ENCODE data around the gene NEUROD2. TPM values are rescaled to one million over a fixed set of nuclear protein-coding genes. Genes with fewer than 3 reads are reported as not detected.

The NEUROD2 gene
- total and polyA plus RNA-seq, 2 of the 13 experiments (the other 11 are each of a cell fraction or from before 2014, with no cell fraction given): not detected

- Histone ChIP-seq H2AFZ (ENCODE audit: low read length) (no peak overlapping the region), H3K27me3 (ENCODE audit: control insufficient read depth in 1 of 2, insufficient read depth in 2 of 2, low read length in 2 of 2) (no peaks in the 10 kb centered on the region), H3K9ac (ENCODE audit: insufficient read depth, low read depth, low read length) (no peak overlapping the region), H3K27ac (ENCODE audit: extremely low read length, insufficient read depth, low read length) (no peak overlapping the region), H3K4me2 (ENCODE audit: low read depth, low read length) (no peak overlapping the region), H3K4me3 (replicated peaks in 1 of 3; ENCODE audit: insufficient read depth in 1 of 3, low read depth in 2 of 3, low read length in 3 of 3) (no peak overlapping the region), H3K9me3 (ENCODE audit: low read length) (no peaks in the 10 kb centered on the region), H3K36me3 (replicated peaks in 1 of 2; ENCODE audit: control insufficient read depth in 1 of 2, insufficient read depth in 2 of 2, low read length in 2 of 2) (no peaks in the 10 kb centered on the region), H3K4me1 (ENCODE audit: insufficient read depth, low read length) (no peaks in the 10 kb centered on the region), H3K79me2 (ENCODE audit: insufficient read depth, low read length) (no peaks in the 10 kb centered on the region), H4K20me1 (ENCODE audit: insufficient read depth, low read length) (no peaks in the 10 kb centered on the region)
- ATAC-seq (no peak), DNase-seq (ENCODE audit: low spot score) (no peak), FAIRE-seq (no peak)
- intact Hi-C loops (cut with micrococcal nuclease; ENCODE audit: unreplicated experiment) (no loop called here), in situ Hi-C loops (cut with HindIII; ENCODE audit: extremely low pct_ligation_motif_present, low pct_unique_long_range_greater_than_20kb) (no loop called here)
- no peak for TF ChIP-seq NAIF1 (CRISPR knock-in tag; IDR thresholded peaks at IDR 0.05; ENCODE audit: borderline replicate concordance)
- TF ChIP-seq, protein P1, sequence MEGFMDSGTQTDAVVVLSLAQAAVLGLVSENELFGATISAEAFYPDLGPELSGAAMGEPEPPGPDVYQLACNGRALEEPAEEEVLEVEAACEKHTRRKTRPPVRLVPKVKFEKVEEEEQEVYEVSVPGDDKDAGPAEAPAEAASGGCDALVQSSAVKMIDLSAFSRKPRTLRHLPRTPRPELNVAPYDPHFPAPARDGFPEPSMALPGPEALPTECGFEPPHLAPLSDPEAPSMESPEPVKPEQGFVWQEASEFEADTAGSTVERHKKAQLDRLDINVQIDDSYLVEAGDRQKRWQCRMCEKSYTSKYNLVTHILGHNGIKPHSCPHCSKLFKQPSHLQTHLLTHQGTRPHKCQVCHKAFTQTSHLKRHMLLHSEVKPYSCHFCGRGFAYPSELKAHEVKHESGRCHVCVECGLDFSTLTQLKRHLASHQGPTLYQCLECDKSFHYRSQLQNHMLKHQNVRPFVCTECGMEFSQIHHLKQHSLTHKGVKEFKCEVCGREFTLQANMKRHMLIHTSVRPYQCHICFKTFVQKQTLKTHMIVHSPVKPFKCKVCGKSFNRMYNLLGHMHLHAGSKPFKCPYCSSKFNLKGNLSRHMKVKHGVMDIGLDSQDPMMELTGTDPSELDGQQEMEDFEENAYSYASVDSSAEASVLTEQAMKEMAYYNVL (CRISPR knock-in tag; IDR thresholded peaks at IDR 0.05; ENCODE audit: borderline replicate concordance): no peak
- TF ChIP-seq SALL1 (CRISPR knock-in tag; IDR thresholded peaks at IDR 0.05): no peak
- TF ChIP-seq ZBTB26 (CRISPR knock-in tag; IDR thresholded peaks at IDR 0.05; ENCODE audit: borderline replicate concordance): no peak
- ChIA-PET POLR2A (no interaction called here), CTCF (ENCODE audit: low intra/inter-chr PET ratio, low total read pairs) (no interaction called here)
- BruUV-seq (replicated peaks): no TSS peak
- 71% methylated on average over 2 of the region's 2 CpGs for WGBS (ENCODE audit: low lambda C conversion rate)
These were observed 52.4 kb downstream of the NEUROD2 start for GRCh38 chr17:39555368-39555767.

Other genes with a start within 250 kb of the NEUROD2 start
- 10.2 and 10.6 TPM in 2 replicates for gene FBXL20, start 206.3 kb downstream of the NEUROD2 start, total RNA-seq (2016; rRNA removed; fragmentation: Illumina TruSeq; extraction: Trizol)
- 8.6 and 10.3 TPM in 2 replicates for gene FBXL20, start 206.3 kb downstream of the NEUROD2 start, polyA plus RNA-seq (2011; rRNA removed)
- 37.5 and 60.9 TPM in 2 replicates for gene MED1, start 156.7 kb downstream of the NEUROD2 start, total RNA-seq (2016; rRNA removed; fragmentation: Illumina TruSeq; extraction: Trizol)
- 35.1 and 40.1 TPM in 2 replicates for gene MED1, start 156.7 kb downstream of the NEUROD2 start, polyA plus RNA-seq (2011; rRNA removed)
- gene CDK12, start 146.4 kb downstream of the NEUROD2 start, total RNA-seq (2016; rRNA removed; fragmentation: Illumina TruSeq; extraction: Trizol): 88.6 and 95.9 TPM in 2 replicates
- gene CDK12, start 146.4 kb downstream of the NEUROD2 start, polyA plus RNA-seq (2011; rRNA removed): 24.0 and 26.0 TPM in 2 replicates
- not detected in 2 replicates for gene PPP1R1B, start 19.0 kb upstream of the NEUROD2 start, total RNA-seq (2016; rRNA removed; fragmentation: Illumina TruSeq; extraction: Trizol)
- 0.08 and 0.18 TPM in 2 replicates for gene PPP1R1B, start 19.0 kb upstream of the NEUROD2 start, polyA plus RNA-seq (2011; rRNA removed)
- 17.2 and 34.6 TPM in 2 replicates for gene STARD3, start 29.2 kb upstream of the NEUROD2 start, total RNA-seq (2016; rRNA removed; fragmentation: Illumina TruSeq; extraction: Trizol)
- gene STARD3, start 29.2 kb upstream of the NEUROD2 start, polyA plus RNA-seq (2011; rRNA removed): 100 and 114 TPM in 2 replicates
- gene TCAP, start 57.4 kb upstream of the NEUROD2 start, total RNA-seq (2016; rRNA removed; fragmentation: Illumina TruSeq; extraction: Trizol): 0.14 and 0.24 TPM in 2 replicates
- gene TCAP, start 57.4 kb upstream of the NEUROD2 start, polyA plus RNA-seq (2011; rRNA removed): 0.65 and 0.84 TPM in 2 replicates
- gene PNMT, start 60.5 kb upstream of the NEUROD2 start, total RNA-seq (2016; rRNA removed; fragmentation: Illumina TruSeq; extraction: Trizol): not detected in 2 replicates
- 0.22 and 0.25 TPM in 2 replicates for gene PNMT, start 60.5 kb upstream of the NEUROD2 start, polyA plus RNA-seq (2011; rRNA removed)
- 5.1 and 11.9 TPM in 2 replicates for gene PGAP3, start 80.1 kb upstream of the NEUROD2 start, total RNA-seq (2016; rRNA removed; fragmentation: Illumina TruSeq; extraction: Trizol)
- 14.6 and 21.2 TPM in 2 replicates for gene PGAP3, start 80.1 kb upstream of the NEUROD2 start, polyA plus RNA-seq (2011; rRNA removed)
- 30.2 and 64.1 TPM in 2 replicates for gene ERBB2, start 92.1 kb upstream of the NEUROD2 start, total RNA-seq (2016; rRNA removed; fragmentation: Illumina TruSeq; extraction: Trizol)
- gene ERBB2, start 92.1 kb upstream of the NEUROD2 start, polyA plus RNA-seq (2011; rRNA removed): 57.7 and 77.7 TPM in 2 replicates
- gene MIEN1, start 122.6 kb upstream of the NEUROD2 start, total RNA-seq (2016; rRNA removed; fragmentation: Illumina TruSeq; extraction: Trizol): 40.6 and 48.6 TPM in 2 replicates
- 56.6 and 68.2 TPM in 2 replicates for gene MIEN1, start 122.6 kb upstream of the NEUROD2 start, polyA plus RNA-seq (2011; rRNA removed)
- 41.7 and 60.2 TPM in 2 replicates for gene GRB7, start 130.0 kb upstream of the NEUROD2 start, total RNA-seq (2016; rRNA removed; fragmentation: Illumina TruSeq; extraction: Trizol)
- gene GRB7, start 130.0 kb upstream of the NEUROD2 start, polyA plus RNA-seq (2011; rRNA removed): 77.7 and 92.3 TPM in 2 replicates

Data from HepG2 (cell line).